Ovary (tissue), 3 donors: Measurements from ENCODE around the gene KATNAL1.

Source experiments
- CTCF ChIP-seq, 3 donors: fragments of 450-650 bp in 2 of 3; fragments of 200-600 bp in 1 of 3; IDR thresholded peaks; one replicate each; pipeline versions ENCODE4 v1.5.1 to v1.8.0; 2016 to 2022; ENCODE audit warnings: antibody characterized with exemption in 3 of 3, mild to moderate bottlenecking in 1 of 3
- EP300 ChIP-seq: sonication (generic); formaldehyde crosslinking; IDR thresholded peaks from one replicate; pipeline ENCODE4 v1.6.1; 2017; ENCODE audit warnings: antibody characterized with exemption
- POLR2A ChIP-seq: fragments of 450-650 bp; IDR thresholded peaks from one replicate; pipeline ENCODE4 v1.6.1; 2017; ENCODE audit warnings: antibody characterized with exemption, mild to moderate bottlenecking, moderate library complexity
- donor health status: DM: no; HTN: no; CAD: no.

- no peak for TF ChIP-seq CTCF (IDR thresholded peaks at IDR 0.05)
- no peak for TF ChIP-seq POLR2A
- no peak for TF ChIP-seq EP300
Observed at GRCh38 chr13:30305456-30305970, 1.8 kb downstream of the KATNAL1 start.
